ES-I3 (cell line): ENCODE results near the gene ATG4B.
A peak's percentile ranks its signal among the peaks of the same experiment; 100 is the strongest.
"Not testable (repeated sequence)": the region's sequence is repeated elsewhere in the genome, so short reads cannot be mapped to it uniquely, and the experiment has no call there.

Experiments
- H3K36me3 ChIP-seq: 2 replicates; pipeline ENCODE4 v1.6.1; 2013; ENCODE audit warnings: mild to moderate bottlenecking, low read length, control low read depth, moderate library complexity; ENCODE audit not compliant: insufficient read depth
- H3K4me1 ChIP-seq: 2 replicates; pipeline ENCODE4 v1.6.1; 2013; ENCODE audit warnings: mild to moderate bottlenecking, control low read depth, low read length; ENCODE audit not compliant: insufficient read depth
- H3K9ac ChIP-seq: 2 replicates; pipeline ENCODE4 v1.6.1; 2013; ENCODE audit warnings: low read depth, mild to moderate bottlenecking, low read length, moderate library complexity
- H3K9me3 ChIP-seq: 2 replicates; pipeline ENCODE4 v1.6.1; 2013; ENCODE audit warnings: mild to moderate bottlenecking, low read length, moderate library complexity; ENCODE audit not compliant: control insufficient read depth, insufficient read depth

ATG4B gene

DNA sequence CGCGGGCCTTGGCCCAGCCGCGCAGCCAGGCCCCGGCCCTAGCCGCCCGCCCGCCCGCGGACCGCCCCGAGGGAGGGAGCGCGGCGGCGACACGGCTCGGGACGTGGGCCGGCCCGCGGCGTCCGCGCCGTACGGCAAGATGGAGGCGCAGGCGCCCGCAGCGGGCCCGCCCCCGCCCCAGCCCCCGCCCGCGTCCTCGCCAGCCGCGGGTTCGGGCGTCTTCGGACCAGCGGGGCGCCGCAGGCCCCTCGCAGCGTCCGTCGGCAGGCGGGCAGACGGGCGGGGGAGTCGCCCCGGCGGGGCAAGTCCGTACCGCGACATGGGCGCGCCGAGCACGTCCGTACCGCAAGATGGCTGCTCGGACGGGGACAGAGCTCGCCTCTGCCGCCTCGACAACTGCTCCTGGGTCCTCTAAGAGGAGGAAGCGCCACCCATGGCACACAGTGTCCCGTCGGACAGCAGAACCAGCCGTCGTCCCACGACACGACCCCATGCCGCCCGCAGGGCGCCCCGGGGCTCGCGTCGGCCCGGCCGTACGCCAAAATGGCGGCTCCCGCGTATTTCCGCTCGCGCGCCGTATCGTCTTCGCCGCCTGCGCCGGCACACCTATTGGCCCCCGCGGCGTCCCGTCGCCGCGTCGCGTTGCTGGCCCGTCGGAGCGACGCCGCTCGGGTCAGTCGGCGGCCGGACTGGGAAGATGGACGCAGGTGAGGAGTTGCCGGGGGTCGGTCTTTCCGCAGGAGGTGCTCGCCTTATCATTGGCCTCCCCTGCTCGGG is at the start of gene ATG4B, which contains the start of gene THAP4:
ATG4B (plus strand) TSS at position 676 of the 777 bp plus-strand sequence; CDS start at position 698, 22 bp downstream.
THAP4 (minus strand) TSS at position 141 of the 777 bp plus-strand sequence. CDS start 141 bp downstream, outside the sequence.
- Histone ChIP-seq H3K4me1 (peaks cover 10% of the 10 kb centered on the region), H3K9me3 (0 out of 2 replicates have a peak, but pooled peaks cover 5% of the 10 kb centered on the region), H3K36me3 (no peaks in the 10 kb centered on the region; the same call in 1 of the 2 replicates), H3K9ac (peak within 1 kb of the TSS; percentile 100)

DNA sequence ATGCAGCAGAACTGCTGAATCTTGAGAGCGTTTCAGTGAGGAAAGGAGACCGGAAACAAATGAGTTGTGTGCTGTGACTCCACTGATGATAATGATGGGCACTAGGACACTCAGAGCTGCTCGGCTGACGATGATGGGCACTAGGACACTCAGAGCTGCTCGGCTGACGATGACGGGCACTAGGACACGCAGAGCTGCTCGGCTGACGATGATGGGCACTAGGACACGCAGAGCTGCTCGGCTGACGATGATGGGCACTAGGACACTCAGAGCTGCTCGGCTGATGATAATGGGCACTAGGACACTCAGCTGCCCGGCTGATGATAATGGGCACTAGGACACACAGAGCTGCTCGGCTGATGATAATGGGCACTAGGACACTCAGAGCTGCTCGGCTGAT is 47.6 kb upstream of the ATG4B start:
- not testable (repeated sequence) for H3K9ac ChIP-seq, H3K36me3 ChIP-seq, H3K4me1 ChIP-seq
- H3K9me3 ChIP-seq, result peaks cover 16% of the 10 kb centered on the region

DNA sequence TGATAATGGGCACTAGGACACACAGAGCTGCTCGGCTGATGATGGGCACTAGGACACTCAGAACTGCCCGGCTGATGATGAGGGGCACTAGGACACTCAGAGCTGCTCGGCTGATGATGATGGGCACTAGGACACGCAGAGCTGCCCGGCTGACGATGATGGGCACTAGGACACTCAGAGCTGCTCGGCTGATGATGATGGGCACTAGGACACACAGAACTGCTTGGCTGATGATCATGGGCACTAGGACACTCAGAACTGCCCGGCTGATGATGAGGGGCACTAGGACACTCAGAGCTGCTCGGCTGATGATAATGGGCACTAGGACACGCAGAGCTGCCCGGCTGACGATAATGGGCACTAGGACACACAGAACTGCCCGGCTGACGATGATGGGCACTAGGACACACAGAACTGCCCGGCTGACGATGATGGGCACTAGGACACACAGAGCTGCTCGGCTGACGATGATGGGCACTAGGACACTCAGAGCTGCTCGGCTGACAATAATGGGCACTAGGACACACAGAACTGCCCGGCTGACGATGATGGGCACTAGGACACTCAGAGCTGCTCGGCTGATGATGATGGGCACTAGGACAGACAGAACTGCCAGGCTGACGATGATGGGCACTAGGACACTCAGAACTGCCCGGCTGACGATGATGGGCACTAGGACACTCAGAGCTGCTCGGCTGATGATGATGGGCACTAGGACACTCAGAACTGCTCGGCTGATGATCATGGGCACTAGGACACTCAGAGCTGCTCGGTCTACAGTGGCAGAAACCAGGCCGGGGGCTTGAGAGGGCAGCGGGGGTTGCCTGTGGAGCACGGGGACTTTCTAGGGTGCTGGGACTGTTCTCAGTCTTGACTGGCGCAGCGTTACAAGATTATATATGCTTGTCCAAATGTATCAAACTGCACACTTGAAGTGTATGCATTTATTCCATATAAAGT is 46.7 kb upstream of the ATG4B start:
- peaks cover 16% of the 10 kb centered on the region for H3K9me3 ChIP-seq
- not testable (repeated sequence) for H3K9ac ChIP-seq, H3K36me3 ChIP-seq, H3K4me1 ChIP-seq

DNA sequence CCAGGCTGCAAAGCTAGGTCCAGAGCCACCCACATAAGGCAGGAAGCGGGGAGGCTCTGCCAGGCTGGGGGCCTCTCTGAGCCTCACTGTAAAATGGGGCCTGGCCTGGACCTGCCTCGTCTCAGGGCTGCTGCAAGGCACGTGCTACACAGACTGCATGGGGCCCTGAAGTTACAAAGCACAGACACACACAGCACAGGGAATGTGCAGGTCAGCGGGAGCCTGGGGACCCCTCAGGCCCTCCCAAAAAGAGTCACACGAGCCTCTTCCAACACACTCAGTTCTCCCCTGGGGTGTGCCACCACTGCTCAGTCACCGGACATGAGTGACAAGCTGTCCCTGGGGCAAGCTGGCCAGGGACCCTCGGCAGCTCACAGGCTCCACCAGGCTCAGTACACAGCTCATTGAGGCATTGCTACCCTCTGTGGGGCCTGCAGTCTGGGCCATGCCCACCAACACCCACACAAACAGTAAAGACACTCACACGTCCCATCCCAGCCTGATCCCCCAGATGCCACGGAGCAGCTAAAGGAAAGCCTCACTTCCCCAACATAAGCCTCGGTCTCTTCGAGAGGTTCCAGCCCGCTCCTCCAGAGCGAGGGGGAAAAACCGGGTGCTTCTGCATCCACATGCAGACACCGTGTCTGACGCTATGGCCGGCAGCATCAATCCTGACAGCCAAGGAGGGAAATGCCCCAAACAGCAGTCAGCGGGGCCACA is 45.2 kb upstream of the ATG4B start:
- Histone ChIP-seq H3K9ac (no peak overlapping the region), H3K9me3 (peaks cover 6% of the 10 kb centered on the region; the same call in 1 of the 2 replicates), H3K36me3 (no peaks in the 10 kb centered on the region), H3K4me1 (no peaks in the 10 kb centered on the region)

GRCh38 chr2:241593271-241593670 is 44.2 kb upstream of the ATG4B start:
- no peak overlapping the region for H3K9ac ChIP-seq
- H3K4me1 ChIP-seq, result no peaks in the 10 kb centered on the region
- no peaks in the 10 kb centered on the region for H3K9me3 ChIP-seq
- H3K36me3 ChIP-seq, result peaks cover 2% of the 10 kb centered on the region; the same call in 1 of the 2 replicates

GRCh38 chr2:241595600-241596140 is 41.8 kb upstream of the ATG4B start:
- Histone ChIP-seq H3K9ac (no peak overlapping the region), H3K4me1 (no peaks in the 10 kb centered on the region), H3K36me3 (peaks cover 3% of the 10 kb centered on the region; the same call in 1 of the 2 replicates), H3K9me3 (no peaks in the 10 kb centered on the region)

GRCh38 chr2:241597561-241597960 is 39.9 kb upstream of the ATG4B start:
- peaks cover 7% of the 10 kb centered on the region; the same call in 1 of the 2 replicates for H3K36me3 ChIP-seq
- H3K9ac ChIP-seq, result no peak overlapping the region
- no peaks in the 10 kb centered on the region for H3K4me1 ChIP-seq
- no peaks in the 10 kb centered on the region for H3K9me3 ChIP-seq

- Histone ChIP-seq H3K9me3 (no peaks in the 10 kb centered on the region), H3K9ac (no peak overlapping the region), H3K4me1 (no peaks in the 10 kb centered on the region), H3K36me3 (peaks cover 7% of the 10 kb centered on the region; the same call in 1 of the 2 replicates)
Measured at GRCh38 chr2:241598061-241598460, 39.4 kb upstream of the ATG4B start.

- no peak overlapping the region for H3K9ac ChIP-seq
- no peaks in the 10 kb centered on the region for H3K4me1 ChIP-seq
- peaks cover 7% of the 10 kb centered on the region; the same call in 1 of the 2 replicates for H3K36me3 ChIP-seq
- H3K9me3 ChIP-seq, result no peaks in the 10 kb centered on the region
Measured at GRCh38 chr2:241598487-241598886, 39.0 kb upstream of the ATG4B start.

DNA sequence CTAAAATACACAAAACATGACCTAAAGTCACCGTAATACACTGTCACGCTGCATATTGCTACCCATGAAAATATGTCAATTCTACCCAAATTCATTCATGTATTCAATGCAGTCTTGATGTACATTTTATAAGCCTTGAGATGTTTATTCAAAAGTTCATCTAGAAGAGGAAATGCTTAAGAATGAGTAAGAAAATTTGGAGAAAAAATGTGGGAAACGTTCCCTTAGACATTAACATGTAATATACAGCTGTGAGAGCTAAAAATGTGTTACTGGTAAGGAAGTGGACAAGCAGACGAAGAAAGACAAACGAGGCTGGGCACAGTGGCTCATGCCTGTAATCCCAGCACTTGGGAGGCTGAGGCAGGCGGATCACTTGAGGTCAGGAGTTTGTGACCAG is 37.9 kb upstream of the ATG4B start:
- peaks cover 8% of the 10 kb centered on the region; the same call in 1 of the 2 replicates for H3K36me3 ChIP-seq
- no peak overlapping the region for H3K9ac ChIP-seq
- no peaks in the 10 kb centered on the region for H3K4me1 ChIP-seq
- no peaks in the 10 kb centered on the region for H3K9me3 ChIP-seq

- Histone ChIP-seq H3K9me3 (no peaks in the 10 kb centered on the region), H3K36me3 (peaks cover 10% of the 10 kb centered on the region; the same call in 1 of the 2 replicates), H3K9ac (no peak overlapping the region), H3K4me1 (no peaks in the 10 kb centered on the region)
Measured at GRCh38 chr2:241601841-241602240, 35.7 kb upstream of the ATG4B start.

- Histone ChIP-seq H3K36me3 (peaks cover 10% of the 10 kb centered on the region; the same call in 1 of the 2 replicates), H3K4me1 (no peaks in the 10 kb centered on the region), H3K9me3 (no peaks in the 10 kb centered on the region), H3K9ac (no peak overlapping the region)
Measured at GRCh38 chr2:241602720-241603119, 34.8 kb upstream of the ATG4B start.

DNA sequence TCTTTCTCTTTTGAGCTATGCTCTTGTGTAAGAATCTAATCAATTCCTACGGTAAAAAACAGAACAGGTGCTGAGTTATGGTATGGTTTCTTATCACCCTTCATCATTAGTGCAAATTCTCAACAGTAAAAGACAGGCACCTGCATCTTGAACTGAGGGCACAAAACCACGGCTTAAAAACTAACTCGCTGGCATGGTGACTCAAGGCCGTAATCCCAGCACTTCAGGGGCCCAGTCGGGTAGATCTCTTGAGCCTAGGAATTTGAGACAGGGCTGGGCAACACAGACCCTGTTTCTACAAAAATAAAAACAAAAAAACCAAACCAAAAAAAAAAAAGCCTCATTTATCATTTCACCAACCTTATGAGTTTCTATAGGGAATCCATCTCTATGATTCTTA is 33.8 kb upstream of the ATG4B start:
- H3K4me1 ChIP-seq, result no peaks in the 10 kb centered on the region
- H3K36me3 ChIP-seq, result peaks cover 7% of the 10 kb centered on the region; the same call in 1 of the 2 replicates
- no peaks in the 10 kb centered on the region for H3K9me3 ChIP-seq
- no peak overlapping the region for H3K9ac ChIP-seq
